IPS DF 19.7 (cell line): ENCODE data around the gene B3GNT9.

Experiments used
- DNase-seq: peaks from one replicate; pipeline ENCODE4 v3.0.0-alpha.2; 2013; ENCODE audit warnings: low read depth, low spot score

The B3GNT9 gene, protein sequence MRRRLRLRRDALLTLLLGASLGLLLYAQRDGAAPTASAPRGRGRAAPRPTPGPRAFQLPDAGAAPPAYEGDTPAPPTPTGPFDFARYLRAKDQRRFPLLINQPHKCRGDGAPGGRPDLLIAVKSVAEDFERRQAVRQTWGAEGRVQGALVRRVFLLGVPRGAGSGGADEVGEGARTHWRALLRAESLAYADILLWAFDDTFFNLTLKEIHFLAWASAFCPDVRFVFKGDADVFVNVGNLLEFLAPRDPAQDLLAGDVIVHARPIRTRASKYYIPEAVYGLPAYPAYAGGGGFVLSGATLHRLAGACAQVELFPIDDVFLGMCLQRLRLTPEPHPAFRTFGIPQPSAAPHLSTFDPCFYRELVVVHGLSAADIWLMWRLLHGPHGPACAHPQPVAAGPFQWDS

DNA sequence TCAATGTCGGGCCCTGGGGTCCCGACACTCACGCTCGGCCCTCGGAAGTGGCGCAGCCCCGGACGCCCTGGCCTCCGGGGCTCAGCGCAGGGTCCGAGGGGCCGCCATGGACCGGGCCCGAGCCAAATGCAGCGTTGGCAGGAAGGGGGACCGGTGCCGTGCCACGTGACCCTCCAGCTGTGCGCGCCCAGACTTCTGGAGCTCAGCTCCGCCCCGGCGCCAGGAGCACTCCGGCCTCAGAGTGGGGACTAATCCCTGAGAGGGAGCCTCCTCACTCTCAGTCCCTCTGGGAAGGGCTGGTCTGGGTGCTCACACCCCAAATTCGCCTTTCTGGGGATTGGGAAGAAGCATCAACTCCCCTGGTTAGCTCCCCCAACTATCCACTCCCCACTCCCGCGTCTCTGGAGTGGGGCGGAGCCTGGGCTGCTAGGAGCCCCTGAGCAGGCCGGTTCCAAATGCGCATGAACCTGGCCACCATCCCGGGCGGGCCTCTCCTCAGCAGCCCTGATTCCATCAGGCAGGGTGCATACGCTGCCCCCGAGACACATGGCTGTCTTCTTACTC is at the start of gene B3GNT9:
TSS of gene B3GNT9 (minus strand) at position 166 of the 564 bp plus-strand sequence. CDS start 513 bp downstream, outside the sequence.
- no peak for DNase-seq

DNA sequence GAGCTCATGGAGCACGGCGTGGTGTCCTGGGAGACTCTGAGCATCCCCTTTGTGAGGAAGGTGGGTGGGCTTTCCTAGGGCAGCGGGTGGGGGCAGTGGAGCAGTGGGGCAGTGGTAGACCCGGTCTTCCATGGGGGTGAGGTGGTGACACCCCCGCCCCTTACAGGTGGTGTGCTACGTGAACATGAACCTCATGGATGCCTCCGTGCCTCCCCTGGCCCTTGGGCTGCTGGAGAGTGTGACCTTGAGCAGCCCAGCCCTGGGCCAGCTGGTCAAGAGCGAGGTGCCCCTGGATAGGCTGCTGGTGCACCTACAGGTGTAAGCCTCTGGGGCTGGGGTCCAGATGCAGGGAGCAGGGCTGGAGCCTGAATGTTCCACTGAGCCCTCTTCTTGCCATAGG is 49.7 kb upstream of the B3GNT9 start:
- no peak for DNase-seq

DNA sequence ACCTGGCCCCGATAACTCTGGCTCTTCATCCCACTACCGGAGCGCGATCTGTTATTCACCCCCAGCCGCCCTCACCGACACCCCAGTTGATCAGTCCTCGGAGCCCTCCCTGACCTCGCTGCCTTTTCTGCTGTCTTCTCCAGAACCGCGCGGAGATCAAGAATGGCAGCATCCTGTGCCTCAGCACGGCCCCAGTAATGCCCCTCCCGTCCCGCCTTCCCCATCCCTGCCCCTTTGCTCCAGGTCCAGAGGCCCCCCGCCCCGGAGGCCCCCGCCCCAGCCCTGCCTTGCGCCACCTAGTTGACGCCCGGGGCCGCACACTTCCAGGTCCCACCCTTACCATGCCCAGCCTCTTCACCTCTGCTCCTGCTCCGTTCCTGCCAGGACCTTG is 49.0 kb upstream of the B3GNT9 start:
- DNase-seq = no peak

DNA sequence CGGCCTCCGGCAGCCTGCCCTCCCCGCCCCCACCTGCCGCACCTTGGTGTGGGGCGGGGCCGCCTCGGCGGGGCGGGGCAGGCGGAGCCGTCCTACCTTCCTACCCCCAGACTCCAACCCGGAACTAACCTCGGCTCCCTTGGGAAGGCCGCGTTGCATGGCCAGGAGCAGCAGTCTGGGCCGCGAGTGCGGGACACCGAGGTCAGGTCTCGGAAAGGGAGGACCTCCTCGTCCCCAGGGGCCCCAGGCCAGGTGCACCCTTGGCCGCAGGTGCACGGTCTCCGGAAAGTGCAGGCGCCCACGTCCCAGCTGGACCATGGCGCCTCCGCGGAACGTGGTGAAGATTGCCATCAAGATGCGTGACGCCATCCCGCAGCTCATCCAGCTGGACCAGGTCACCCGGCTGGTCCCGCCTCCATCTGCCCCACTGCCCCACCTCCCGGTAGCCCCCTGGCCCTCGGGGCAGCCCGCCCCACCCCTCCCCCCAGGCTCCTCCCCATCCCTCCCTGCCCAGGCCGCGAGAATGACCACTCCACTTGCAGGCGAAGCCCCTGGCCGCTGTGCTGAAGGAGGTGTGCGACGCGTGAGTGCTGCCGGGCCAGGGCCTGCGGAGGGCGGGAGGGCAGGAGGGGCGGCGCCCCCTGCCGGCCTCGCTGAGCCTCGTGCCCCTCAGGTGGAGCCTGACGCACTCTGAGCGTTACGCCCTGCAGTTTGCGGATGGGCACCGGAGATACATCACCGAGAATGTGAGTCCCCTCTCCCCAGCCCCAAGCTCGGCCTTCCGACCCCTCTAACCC is 48.4 kb upstream of the B3GNT9 start, which contains the start of gene ELMO3:
TSS of gene ELMO3 (plus strand) at position 121 of the 797 bp plus-strand sequence. CDS start at position 317, 196 bp downstream.
- DNase-seq = no peak

DNA sequence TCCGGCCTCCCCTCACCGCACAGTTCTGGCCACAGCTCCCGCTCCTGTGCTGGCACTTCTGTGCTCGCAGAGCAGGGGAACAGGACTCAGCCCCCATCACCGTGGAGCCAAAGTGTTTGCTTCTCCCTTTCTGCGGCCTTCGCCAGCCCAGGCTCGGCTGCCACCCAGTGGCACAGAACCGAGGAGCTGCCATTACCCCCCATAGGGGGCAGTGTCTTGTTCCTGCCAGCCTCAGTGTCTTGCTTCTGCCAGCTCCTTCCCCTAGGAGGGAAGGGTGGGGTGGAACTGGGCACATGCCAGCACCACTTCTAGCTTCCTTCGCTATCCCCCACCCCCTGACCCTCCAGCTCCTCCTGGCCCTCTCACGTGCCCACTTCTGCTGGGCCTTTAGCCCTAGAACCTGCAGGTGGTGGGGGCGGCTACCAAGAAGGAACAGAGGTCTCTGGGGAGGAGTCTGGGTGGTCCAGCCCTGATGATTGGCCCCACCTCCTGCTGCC is 47.5 kb upstream of the B3GNT9 start:
- no peak for DNase-seq

DNA sequence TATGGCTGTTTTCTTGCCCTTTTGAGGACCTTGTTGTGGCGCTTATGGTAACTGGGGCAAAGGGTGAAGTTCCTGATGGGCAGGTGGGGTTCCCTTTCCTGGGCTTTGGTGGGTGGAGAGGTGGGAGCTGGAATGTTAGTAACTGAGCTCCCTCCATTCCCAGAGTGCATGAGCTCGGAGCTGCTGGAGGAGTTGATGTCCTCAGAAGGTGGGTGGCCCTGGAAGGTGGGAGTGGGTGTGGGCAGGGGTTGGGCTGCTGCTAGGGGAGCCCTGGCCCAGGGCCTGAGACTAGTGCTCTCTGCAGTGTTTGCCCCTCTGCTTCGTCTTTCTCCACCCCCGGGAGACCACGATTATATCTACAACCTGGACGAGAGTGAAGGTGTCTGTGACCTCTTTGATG is 46.9 kb upstream of the B3GNT9 start:
- DNase-seq = no peak

DNA sequence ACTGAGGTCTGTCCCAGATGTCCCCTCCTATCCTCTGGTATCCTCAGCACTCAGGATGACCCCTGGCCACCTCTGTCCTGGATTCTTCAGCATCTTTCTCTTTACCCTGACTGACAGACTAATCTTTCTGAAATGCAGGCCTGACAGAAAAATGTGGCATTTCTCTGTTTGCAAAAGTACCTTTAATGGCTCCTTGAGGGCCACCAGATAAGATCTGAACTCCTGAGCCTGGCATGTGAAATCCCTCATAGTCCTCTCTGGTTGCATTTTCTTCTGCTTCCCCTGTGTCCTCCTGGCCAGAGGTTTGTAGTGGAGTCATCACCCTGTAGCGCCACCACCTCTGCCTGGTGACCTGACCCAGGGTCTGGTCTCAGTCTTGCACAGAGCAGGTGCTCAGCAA is 46.1 kb upstream of the B3GNT9 start:
- DNase-seq = no peak

DNA sequence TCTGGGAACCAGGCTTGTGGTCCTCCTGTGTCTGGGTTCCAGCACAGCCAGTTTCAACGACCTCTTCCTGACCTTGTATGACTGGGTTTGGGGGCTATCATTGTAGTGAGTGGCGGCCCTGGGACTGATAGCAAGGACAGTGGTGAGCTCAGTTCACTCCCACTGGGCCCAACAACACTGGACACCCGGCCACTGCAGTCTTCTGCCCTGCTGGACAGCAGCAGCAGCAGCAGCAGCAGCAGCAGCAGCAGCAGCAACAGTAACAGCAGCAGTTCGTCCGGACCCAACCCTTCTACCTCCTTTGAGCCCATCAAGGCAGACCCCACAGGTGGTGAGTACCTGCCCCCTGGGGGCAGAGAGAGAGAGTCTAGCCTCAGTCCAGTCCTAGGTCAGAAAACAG is 44.9 kb upstream of the B3GNT9 start:
- no peak for DNase-seq

DNA sequence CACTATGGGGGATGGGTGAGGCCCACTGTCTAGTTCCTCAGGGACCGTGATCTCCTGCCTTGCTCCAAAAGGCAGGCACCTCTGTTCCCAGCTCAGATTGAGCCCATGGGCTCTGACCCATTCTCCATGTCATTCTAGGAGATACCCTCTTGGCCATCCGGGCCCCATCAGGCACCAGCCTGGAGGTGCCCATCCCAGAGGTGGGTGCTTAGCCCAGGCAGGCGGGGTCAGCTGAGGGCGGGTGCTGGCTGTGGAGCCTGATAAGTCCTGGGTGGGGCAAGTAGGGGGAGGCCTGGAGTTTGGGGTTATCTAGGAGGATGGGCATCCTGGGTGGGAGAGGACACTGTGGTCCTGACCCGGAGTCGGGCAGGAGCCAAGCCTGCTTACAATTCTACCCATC is 43.5 kb upstream of the B3GNT9 start:
- DNase-seq = no peak

DNA sequence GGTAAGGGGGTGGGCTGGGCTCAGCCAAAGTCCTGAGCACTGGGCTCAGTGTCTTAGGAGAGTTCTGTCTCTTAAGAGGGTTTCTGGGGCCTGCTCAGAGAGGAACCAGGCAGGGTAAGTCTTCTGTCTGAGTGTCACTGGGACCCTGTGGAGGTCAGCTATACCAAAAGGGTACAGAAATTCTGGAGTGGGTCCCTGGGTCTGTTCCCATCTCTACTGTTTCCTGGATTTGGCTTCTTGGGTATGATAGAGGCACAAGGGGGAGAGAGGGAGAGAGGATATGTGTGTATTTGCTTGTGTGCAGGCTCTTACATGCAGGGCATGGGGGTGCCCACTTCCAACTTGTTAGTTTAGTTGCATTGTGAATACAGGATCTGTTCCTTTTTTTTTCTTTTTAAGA is 42.7 kb upstream of the B3GNT9 start:
- no peak for DNase-seq

DNA sequence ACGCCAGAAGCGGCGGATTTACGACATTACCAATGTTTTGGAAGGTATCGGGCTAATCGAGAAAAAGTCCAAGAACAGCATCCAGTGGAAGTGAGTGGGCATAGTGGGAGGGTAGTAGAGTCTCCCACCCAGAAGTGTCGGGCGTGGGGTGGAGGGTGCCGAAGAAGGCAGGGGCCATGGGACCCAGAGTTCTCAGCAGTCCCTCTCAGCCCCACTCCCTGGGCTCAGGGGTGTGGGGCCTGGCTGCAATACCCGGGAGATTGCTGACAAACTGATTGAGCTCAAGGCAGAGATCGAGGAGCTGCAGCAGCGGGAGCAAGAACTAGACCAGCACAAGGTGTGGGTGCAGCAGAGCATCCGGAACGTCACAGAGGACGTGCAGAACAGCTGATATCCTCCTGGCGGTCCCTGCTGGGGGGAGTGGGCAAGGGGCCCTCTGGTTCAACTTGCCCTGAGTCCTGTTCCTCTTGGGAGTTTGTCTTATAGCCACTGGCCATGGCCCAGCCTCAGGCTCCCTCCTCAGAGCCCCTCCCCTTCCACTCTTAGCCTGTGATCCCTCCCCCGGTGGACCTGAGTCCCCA is 42.1 kb upstream of the B3GNT9 start:
- DNase-seq = no peak

DNA sequence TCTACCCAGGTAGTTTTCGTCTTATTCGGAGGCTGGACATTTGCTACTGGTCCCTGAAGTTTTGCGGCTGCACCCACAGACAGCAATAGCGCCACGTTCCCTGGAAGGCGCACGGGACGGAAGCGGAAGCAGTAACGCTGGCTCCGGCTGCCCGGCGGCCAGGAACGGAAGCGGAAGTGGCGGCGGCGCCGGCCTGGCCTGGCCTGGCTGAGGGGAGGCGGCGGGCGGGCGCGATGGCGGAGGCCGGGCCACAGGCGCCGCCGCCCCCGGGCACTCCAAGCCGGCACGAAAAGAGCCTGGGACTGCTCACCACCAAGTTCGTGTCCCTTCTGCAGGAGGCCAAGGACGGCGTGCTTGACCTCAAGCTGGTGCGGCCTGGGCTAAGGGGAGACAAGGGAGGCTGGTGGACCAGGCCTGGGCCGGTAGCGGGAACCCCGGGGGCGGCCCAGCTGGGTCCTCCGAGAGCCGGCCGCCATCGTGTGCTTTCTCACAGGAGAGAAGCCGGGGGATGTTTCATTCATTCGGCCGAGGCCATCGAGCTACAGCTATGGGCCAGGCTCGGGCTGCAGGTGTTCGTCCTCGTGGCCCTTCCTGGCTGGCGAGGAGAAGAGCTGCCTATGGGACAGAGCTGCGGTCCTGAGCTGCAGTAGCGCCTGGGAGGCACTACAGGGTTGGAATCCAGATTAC is 41.3 kb upstream of the B3GNT9 start, which contains the start of gene E2F4:
TSS of gene E2F4 (plus strand) at position 161 of the 687 bp plus-strand sequence. CDS start at position 234, 73 bp downstream.
- no peak for DNase-seq

DNA sequence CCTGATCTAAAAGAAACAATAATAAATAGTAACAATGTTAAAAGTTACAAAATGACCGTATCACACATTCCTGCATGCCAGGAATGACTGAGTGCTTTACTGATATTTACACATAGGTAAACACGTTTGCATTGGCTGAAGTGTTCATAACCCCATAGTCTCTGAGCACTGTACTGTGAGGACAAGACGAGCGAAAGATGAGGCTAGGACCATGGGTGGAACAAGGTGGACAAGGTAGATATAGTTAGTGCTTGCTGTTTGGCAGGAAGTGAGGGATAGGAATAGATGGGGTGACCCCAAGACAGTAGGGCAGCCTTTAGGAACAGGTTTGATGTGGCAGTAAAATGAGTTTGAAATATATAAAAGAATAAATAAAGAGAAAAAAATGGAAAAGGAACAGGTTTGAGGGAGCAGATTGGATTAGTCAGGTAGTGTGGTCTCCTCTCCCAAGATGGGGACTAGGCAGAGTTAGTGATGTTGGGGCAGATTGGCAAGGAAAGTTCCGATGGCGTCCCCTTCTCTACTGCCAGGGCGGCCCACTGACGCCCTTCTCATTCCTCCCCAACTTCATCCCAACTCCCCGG is 40.7 kb upstream of the B3GNT9 start:
- no peak for DNase-seq

DNA sequence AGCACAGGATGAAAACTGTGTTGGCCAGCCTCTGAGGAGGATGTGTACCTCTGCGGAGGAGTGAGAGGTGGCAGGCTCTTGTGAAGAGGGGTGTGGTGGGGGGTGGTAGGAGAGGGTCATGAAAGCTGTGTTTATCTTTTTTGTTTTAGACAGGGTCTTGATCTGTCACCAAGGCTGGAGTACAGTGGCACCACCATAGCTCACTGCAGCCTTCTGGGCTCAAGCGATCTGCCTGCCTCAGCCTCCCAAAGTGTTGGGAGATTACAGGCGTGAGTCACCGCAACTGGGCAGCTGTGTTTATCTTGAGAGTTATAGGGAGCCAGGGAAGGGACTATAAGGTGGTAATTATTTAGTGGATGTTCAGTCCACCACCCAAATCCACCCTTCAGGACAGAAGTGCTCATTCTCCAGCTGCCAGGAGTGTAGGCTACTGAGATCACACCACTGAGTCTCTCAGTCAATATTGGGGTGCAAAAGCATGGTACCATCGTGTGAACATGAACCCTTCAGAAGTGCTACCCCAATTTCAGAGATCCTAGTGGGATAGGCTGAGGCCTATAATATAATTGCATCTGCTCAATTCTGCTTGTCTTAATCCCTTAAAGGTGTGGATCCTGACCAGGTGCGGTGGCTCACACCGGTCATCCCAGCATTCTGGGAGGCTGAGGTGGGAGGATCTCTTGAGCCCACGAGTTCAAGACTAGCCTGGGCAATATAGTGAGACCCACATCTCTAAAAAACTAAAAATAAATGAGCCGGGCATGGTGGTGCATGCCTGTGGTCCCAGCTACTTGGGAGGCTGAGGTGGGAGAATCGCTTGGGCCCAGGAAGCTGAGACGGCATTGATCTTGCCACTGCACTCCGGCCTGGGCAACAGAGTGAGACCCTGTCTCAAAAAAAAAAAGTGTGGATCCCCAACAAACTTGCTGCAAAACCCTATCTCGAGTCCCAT is 39.9 kb upstream of the B3GNT9 start:
- no peak for DNase-seq

DNA sequence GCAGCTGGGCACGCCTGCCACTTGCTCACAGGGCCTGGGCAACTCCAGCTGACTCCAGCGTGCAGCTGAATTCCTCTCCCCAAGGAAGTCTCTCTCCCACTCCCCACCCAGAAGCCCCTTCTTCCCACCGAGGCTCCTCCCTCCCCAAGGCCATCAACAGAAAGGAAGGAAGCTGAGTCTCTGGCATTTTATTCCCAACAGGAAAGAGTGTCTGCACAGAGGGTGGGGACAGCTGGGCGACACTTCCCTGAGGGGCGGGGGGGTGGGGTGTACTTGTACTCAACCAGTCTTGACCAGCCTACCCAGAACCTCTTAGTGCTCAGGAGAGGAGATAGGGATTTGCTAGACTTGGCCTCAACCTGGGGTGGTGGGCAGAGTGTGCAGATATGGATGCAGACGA is 39.2 kb upstream of the B3GNT9 start, which contains the start of gene EXOC3L1:
TSS of gene EXOC3L1 (minus strand) at position 96 of the 400 bp plus-strand sequence. CDS start 460 bp downstream, outside the sequence.
- DNase-seq = no peak

DNA sequence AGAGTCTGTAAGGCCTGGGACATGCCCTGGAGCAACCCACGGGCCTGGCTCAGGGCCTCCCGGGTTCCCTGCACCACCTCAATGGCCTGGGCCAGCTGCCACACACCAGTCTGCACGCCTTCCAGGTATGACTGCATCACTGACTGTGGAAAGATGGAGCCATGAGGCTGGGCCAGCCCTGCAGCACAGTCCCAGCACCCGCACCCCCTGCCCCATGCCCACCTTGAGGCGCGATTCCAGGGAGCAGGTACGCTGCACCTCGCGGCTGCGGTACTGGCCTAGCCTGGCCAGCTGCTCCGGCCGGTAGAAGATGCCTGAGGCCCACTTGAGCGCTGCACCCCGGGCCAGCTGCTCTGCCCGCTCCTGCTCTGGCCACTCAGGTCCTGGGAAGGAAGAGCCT is 38.0 kb upstream of the B3GNT9 start:
- no peak for DNase-seq

DNA sequence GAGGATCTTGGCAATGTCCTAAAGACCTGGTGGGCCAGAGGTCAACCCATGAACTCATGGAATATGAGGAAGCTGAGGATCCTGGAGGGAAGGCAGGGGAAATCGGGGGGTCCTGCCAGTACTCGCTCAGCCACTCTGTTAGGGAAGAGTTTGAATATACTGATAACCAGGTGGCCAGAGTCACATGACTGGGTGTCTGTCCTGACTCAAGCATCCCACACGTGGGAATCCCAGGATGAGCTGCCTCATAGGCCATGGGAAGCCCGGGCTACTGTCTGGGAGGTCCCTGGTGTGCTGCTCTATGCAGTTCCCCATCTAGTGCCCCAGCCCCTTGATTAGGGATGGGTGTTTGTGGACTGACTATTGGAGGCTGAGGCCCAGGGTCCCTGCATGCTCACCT is 37.5 kb upstream of the B3GNT9 start:
- DNase-seq = no peak

DNA sequence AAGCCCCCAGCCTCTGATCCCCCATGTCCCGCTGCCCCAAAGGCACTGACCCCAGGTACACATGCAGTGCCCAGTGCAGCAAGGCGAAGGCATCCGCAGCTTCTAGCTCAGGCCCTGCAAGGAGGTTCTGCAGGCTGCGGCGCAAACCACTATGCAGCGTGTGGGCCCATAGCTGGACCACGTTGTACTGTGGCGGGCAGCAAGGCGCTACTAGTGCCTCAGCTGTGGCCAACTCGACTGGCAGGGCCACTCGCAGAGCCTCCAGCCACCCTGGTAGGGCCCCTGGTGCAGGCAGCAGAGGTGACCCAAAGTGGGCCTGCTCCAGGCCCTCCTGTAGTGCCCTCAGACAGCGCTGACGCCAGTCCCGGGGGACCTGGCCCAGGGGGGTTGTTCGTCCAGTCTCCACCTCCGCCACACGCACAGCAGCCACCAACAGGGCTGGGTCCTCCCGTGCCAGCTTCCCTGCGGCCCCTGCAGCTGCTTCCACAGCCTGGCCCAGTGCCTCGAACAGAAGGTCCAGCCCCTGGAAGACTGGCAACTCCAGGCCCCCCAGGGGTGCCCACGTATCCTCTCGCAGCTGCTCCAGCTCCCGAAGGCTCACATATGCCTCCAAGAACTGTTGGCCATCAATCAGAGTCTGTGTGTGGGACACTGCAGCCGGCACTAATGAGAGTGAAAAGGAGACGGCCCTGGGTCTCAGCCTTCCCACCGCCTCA is 36.5 kb upstream of the B3GNT9 start:
- no peak for DNase-seq

DNA sequence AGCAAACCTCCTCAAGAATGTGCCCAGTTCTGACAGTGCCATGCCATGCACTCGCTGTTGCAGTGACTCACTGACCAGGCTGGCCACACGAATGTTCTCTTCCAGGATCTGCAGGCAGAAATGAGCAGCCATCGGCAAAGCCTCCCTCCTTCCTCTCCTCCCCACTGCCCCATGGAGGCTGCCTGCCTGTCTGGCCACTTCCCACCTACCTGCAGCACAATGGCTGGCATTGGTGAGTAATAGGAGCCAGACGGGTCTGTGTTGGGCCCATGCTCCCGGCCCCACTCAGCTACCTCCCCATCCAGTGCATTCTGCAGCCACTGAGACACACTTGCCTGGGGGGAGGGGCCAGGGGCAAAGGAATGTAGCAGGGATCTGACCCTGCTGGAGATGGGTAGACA is 35.8 kb upstream of the B3GNT9 start:
- no peak for DNase-seq
